H1 (cell line): Measurements from ENCODE around the gene NAA10. TPM values are rescaled to one million over a fixed set of nuclear protein-coding genes. Genes with fewer than 3 reads are reported as not detected.

ENCODE experiments used
- CTCF ChIA-PET: fragments of 300-600 bp; sonication (Branson Sonifier 250); formaldehyde crosslinking; loops from one replicate; lab custom pipeline; 2021; ENCODE audit not compliant: partially characterized antibody; lab: Charles Lee
- POLR2A ChIA-PET: fragments of 300-600 bp; sonication (Branson Sonifier 250); formaldehyde crosslinking; loops from one replicate; lab custom pipeline; 2021; ENCODE audit warnings: inconsistent platforms; ENCODE audit not compliant: partially characterized antibody; lab: Charles Lee
- DNase-seq, 2 experiments: peaks; one replicate each; pipeline versions ENCODE4 v3.0.0 to v3.0.0-alpha.2; 2010 to 2022; ENCODE audit warnings: low spot score in 2 of 2, low read depth in 1 of 2, mixed read lengths in 1 of 2
- FAIRE-seq: peaks from 2 replicates; lab custom pipeline; 2011; peaks lifted over from hg19 to GRCh38; lab: Jason Lieb, UNC
- H2AFZ ChIP-seq: 2 replicates; pipeline ENCODE4 v1.8.1; 2012; ENCODE audit warnings: low read length, inconsistent platforms
- H2AK5ac ChIP-seq: 2 replicates; pipeline ENCODE4 v1.6.1; 2013; ENCODE audit warnings: low read depth, low read length
- H2BK120ac ChIP-seq: replicated peaks from 2 replicates; pipeline ENCODE3; 2013; ENCODE audit warnings: low read depth, low read length, inconsistent platforms
- H2BK12ac ChIP-seq: 2 replicates; pipeline ENCODE4 v1.6.1; 2013; ENCODE audit warnings: low read depth, low read length
- H2BK15ac ChIP-seq: 2 replicates; pipeline ENCODE4 v1.6.1; 2013; ENCODE audit warnings: low read length
- H2BK20ac ChIP-seq: 2 replicates; pipeline ENCODE4 v1.6.1; 2013; ENCODE audit warnings: low read length
- H2BK5ac ChIP-seq: 2 replicates; pipeline ENCODE4 v1.6.1; 2013; ENCODE audit warnings: low read depth, low read length
- H3K14ac ChIP-seq: 2 replicates; pipeline ENCODE4 v1.6.1; 2013; ENCODE audit warnings: inconsistent platforms; ENCODE audit not compliant: insufficient read length
- H3K18ac ChIP-seq: 2 replicates; pipeline ENCODE4 v1.6.1; 2013; ENCODE audit warnings: low read length; ENCODE audit errors: extremely low read depth
- H3K23ac ChIP-seq: 2 replicates; pipeline ENCODE4 v1.6.1; 2013; ENCODE audit warnings: inconsistent platforms; ENCODE audit not compliant: insufficient read length
- H3K23me2 ChIP-seq: 2 replicates; pipeline ENCODE4 v1.6.1; 2013; ENCODE audit warnings: low read depth, low read length
- H3K27ac ChIP-seq: 2 replicates; pipeline ENCODE4 v1.6.1; 2011; ENCODE audit warnings: low read depth, low read length, inconsistent platforms
- H3K27me3 ChIP-seq, 4 experiments: replicated peaks in 1 of 4; 1 replicate in 1 of 4; 2 replicates in 3 of 4; pipeline versions ENCODE4 v1.6.1 to v1.8.1; 2011 to 2013; ENCODE audit warnings: low read length in 3 of 4, mild to moderate bottlenecking in 3 of 4, inconsistent platforms in 2 of 4, mixed read lengths in 2 of 4, moderate library complexity in 1 of 4; ENCODE audit not compliant: control insufficient read depth in 3 of 4, insufficient read depth in 3 of 4; ENCODE audit errors: extremely low read depth in 1 of 4
- H3K36me3 ChIP-seq, 4 experiments: 2 replicates each; pipeline versions ENCODE4 v1.6.1 to v1.8.1; 2011 to 2013; ENCODE audit warnings: mild to moderate bottlenecking in 4 of 4, low read length in 3 of 4, moderate library complexity in 2 of 4, control low read depth in 1 of 4, inconsistent platforms in 1 of 4; ENCODE audit not compliant: insufficient read depth in 4 of 4, control insufficient read depth in 2 of 4
- H3K4ac ChIP-seq: replicated peaks from 2 replicates; pipeline ENCODE3; 2013; ENCODE audit warnings: low read length, low read depth, mixed read lengths, inconsistent platforms; ENCODE audit not compliant: insufficient read length
- H3K4me1 ChIP-seq, 4 experiments: replicated peaks in 1 of 4; 1 replicate in 1 of 4; 2 replicates in 3 of 4; pipeline versions ENCODE4 v1.6.1 to v1.8.1; 2011 to 2013; ENCODE audit warnings: low read length in 3 of 4, inconsistent platforms in 2 of 4, mixed read lengths in 1 of 4; ENCODE audit not compliant: insufficient read depth in 4 of 4, control insufficient read depth in 3 of 4
- H3K4me2 ChIP-seq, 2 experiments: 2 replicates each; pipeline versions ENCODE4 v1.6.1 to v1.8.1; 2011 to 2013; ENCODE audit warnings: low read depth in 2 of 2, low read length in 2 of 2, control low read depth in 1 of 2, inconsistent platforms in 1 of 2, mild to moderate bottlenecking in 1 of 2; ENCODE audit not compliant: insufficient read depth in 1 of 2
- H3K4me3 ChIP-seq, 4 experiments: fragments of 200-600, 300-600 bp in 1 of 4; sonication (generic), shearing (Covaris generic), sonication (Bioruptor Twin) in 1 of 4; 2 replicates each; pipeline versions ENCODE4 v1.5.1 to v1.8.1; 2011 to 2016; ENCODE audit warnings: low read length in 4 of 4, low read depth in 3 of 4, control low read depth in 2 of 4, inconsistent platforms in 2 of 4, mild to moderate bottlenecking in 2 of 4, mixed read lengths in 1 of 4, moderate library complexity in 1 of 4; ENCODE audit not compliant: insufficient read depth in 2 of 4; ENCODE audit errors: extremely low read depth in 1 of 4
- H3K56ac ChIP-seq: replicated peaks from 2 replicates; pipeline ENCODE3; 2013; ENCODE audit warnings: low read depth, mild to moderate bottlenecking, mixed read lengths, low read length, inconsistent platforms; ENCODE audit not compliant: insufficient read length
- H3K79me1 ChIP-seq: 2 replicates; pipeline ENCODE4 v1.6.1; 2013; ENCODE audit warnings: low read depth, low read length, control low read depth
- H3K79me2 ChIP-seq, 2 experiments: 2 replicates each; pipeline versions ENCODE4 v1.6.1 to v1.8.1; 2012 to 2013; ENCODE audit warnings: low read length in 2 of 2, mild to moderate bottlenecking in 2 of 2, inconsistent platforms in 1 of 2; ENCODE audit not compliant: insufficient read depth in 2 of 2, control insufficient read depth in 1 of 2
- H3K9ac ChIP-seq, 4 experiments: replicated peaks in 1 of 4; 1 replicate in 1 of 4; 2 replicates in 3 of 4; pipeline versions ENCODE4 v1.6.1 to v1.8.1; 2011 to 2013; ENCODE audit warnings: low read depth in 3 of 4, low read length in 3 of 4, control low read depth in 2 of 4, mild to moderate bottlenecking in 2 of 4, moderate library complexity in 2 of 4, inconsistent platforms in 1 of 4; ENCODE audit errors: extremely low read depth in 1 of 4
- H3K9me3 ChIP-seq, 2 experiments: 2 replicates each; pipeline versions ENCODE4 v1.6.1 to v1.8.1; 2012 to 2013; ENCODE audit warnings: mild to moderate bottlenecking in 2 of 2, moderate library complexity in 2 of 2, control low read depth in 1 of 2, inconsistent platforms in 1 of 2, low read depth in 1 of 2, low read length in 1 of 2, mixed read lengths in 1 of 2; ENCODE audit not compliant: insufficient read depth in 2 of 2
- H4K20me1 ChIP-seq, 2 experiments: replicated peaks in 1 of 2; 2 replicates each; pipeline versions ENCODE3 to v1.8.1; 2011 to 2013; ENCODE audit warnings: inconsistent platforms in 2 of 2, low read length in 2 of 2, mild to moderate bottlenecking in 1 of 2; ENCODE audit not compliant: insufficient read depth in 2 of 2, control insufficient read depth in 1 of 2
- H4K5ac ChIP-seq: 2 replicates; pipeline ENCODE4 v1.6.1; 2013; ENCODE audit warnings: low read length, low read depth, mixed read lengths, inconsistent platforms; ENCODE audit not compliant: insufficient read length
- H4K8ac ChIP-seq: 2 replicates; pipeline ENCODE4 v1.8.0; 2013; ENCODE audit warnings: mild to moderate bottlenecking, moderate library complexity, low read length, inconsistent platforms; ENCODE audit not compliant: insufficient read depth; ENCODE audit errors: extremely low read depth
- H4K91ac ChIP-seq: replicated peaks from 2 replicates; pipeline ENCODE3; 2013; ENCODE audit warnings: low read length, mixed read lengths, inconsistent platforms; ENCODE audit not compliant: insufficient read length
- CEBPB ChIP-seq: IDR thresholded peaks from 2 replicates; pipeline ENCODE4 v1.6.1; 2012; ENCODE audit warnings: low read depth, low read length
- CHD1 ChIP-seq: IDR thresholded peaks from 2 replicates; pipeline ENCODE4 v1.6.1; 2012; ENCODE audit warnings: low read depth, low read length, improper control_type of control experiment
- EGR1 ChIP-seq: IDR thresholded peaks from 2 replicates; pipeline ENCODE4 v1.6.1; 2011; ENCODE audit warnings: low read depth, low read length, borderline replicate concordance
- HDAC6 ChIP-seq: IDR thresholded peaks from one replicate; pipeline ENCODE4 v1.7.1; 2012; ENCODE audit warnings: low read depth, mild to moderate bottlenecking, inconsistent platforms, low read length, moderate library complexity
- NRF1 ChIP-seq: IDR thresholded peaks from 2 replicates; pipeline ENCODE4 v1.6.1; 2011; ENCODE audit warnings: mild to moderate bottlenecking, low read depth, low read length, improper control_type of control experiment
- RAD21 ChIP-seq, 2 experiments: IDR thresholded peaks in 1 of 2; conservative IDR thresholded peaks in 1 of 2; 2 replicates each; pipeline ENCODE4 v1.6.1; 2011; ENCODE audit warnings: low read depth in 2 of 2, low read length in 2 of 2, improper control_type of control experiment in 1 of 2, inconsistent platforms in 1 of 2, mild to moderate bottlenecking in 1 of 2, moderate library complexity in 1 of 2
- WGBS, 2 experiments: shearing (Covaris generic) in 1 of 2; methylation state at CpG; one replicate each; pipeline versions ENCODE4 v1.1.6 to v1.1.7; 2013 to 2015; ENCODE audit warnings: low lambda C conversion rate in 2 of 2, mixed read lengths in 2 of 2, inconsistent platforms in 1 of 2, low coverage in 1 of 2, missing lambda C conversion rate in 1 of 2; ENCODE audit not compliant: insufficient replicate concordance in 2 of 2, insufficient coverage in 1 of 2, insufficient read length in 1 of 2; ENCODE audit errors: extremely low coverage in 1 of 2, missing lambda C conversion rate in 1 of 2; 5-methylcytosine and 5-hydroxymethylcytosine counted together
- polyA plus RNA-seq, 7 experiments: library from polyadenylated mRNA; depleted of rRNA in 3 of 7; stranded (reverse) in 5 of 7; unstranded in 2 of 7; fragments of >200 nt in 5 of 7; fragments of 200-250 nt in 2 of 7; gene quantifications; 1 replicate in 5 of 7; 2 replicates in 1 of 7; 4 replicates in 1 of 7; pipeline versions ENCODE4 v1.2.1 to v1.2.3, GENCODE V29; 2011 to 2013; ENCODE audit warnings: missing spikeins in 2 of 7, mixed read lengths in 2 of 7
- total RNA-seq: library from RNA; stranded (reverse); fragmentation: NEBNext Ultra II Directional; extraction: Animal tissue kit (Norgen Biotek cat#: 25700); gene quantifications from 2 replicates; pipeline ENCODE4 v1.2.1, GENCODE V29; 2021

The NAA10 gene
- total and polyA plus RNA-seq, 2 of the 8 experiments (the other 6 are each of a cell fraction or from before 2014, with no cell fraction given), result 80.4 to 98.8 TPM

DNA sequence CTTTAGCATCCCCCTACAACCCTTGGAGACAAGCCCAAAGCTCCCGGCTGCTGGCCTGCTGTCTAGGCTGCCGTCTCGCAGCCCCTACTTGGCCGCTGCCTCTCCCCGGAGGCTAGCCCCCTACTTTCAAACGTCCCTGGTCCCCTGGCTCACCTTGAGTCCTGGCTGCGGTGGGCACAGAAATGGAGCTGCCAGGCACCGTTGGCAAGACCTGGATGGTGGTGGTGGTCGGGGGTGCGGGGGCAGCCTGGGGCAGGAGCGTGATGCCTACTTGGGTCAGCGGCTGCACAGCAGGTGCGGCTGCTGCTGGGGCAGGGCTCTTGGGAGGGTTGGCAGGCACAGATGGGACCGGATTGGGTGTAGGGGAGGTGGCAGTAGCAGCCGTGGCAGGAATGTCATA lies 24.8 kb upstream of the NAA10 start:
- no peak overlapping the region for H4K5ac ChIP-seq
- no peaks in the 10 kb centered on the region for H3K23me2 ChIP-seq
- H3K4me2 ChIP-seq, result no peak overlapping the region
- H3K27ac ChIP-seq, result no peak overlapping the region
- H3K56ac ChIP-seq, result no peak overlapping the region
- peaks cover 2 to 9% of the 10 kb centered on the region in 2 experiments for H4K20me1 ChIP-seq
- no peak overlapping the region for H2BK5ac ChIP-seq
- H3K79me1 ChIP-seq, result no peaks in the 10 kb centered on the region; the same call in 1 of the 2 replicates
- no peak overlapping the region for H2BK15ac ChIP-seq
- peaks cover 15 to 90% (median 55%) of the 10 kb centered on the region in 4 experiments for H3K36me3 ChIP-seq
- no peak for DNase-seq
- H2BK120ac ChIP-seq, result no peak overlapping the region
- TF ChIP-seq HDAC6 (no peak), CEBPB (no peak), NRF1 (no peak), RAD21 (IDR thresholded peaks at IDR 0.05 in 1 of 2, conservative IDR thresholded peaks at IDR 0.05 in 1 of 2; ENCODE audit: low read depth in 2 of 2, low read length in 2 of 2) (no peak), EGR1 (no peak), CHD1 (no peak)
- TF ChIP-seq, all 59 proteins: peak for 0
- Histone ChIP-seq H3K14ac (no peak overlapping the region), H2AFZ (no peak overlapping the region), H4K8ac (no peak overlapping the region), H3K4ac (no peak overlapping the region), H2BK12ac (no peak overlapping the region), H3K9me3 (no peaks in the 10 kb centered on the region), H3K4me3 (no peak overlapping the region), H3K23ac (no peak overlapping the region), H2AK5ac (no peak overlapping the region), H3K27me3 (no peaks in the 10 kb centered on the region), H4K91ac (no peak overlapping the region), H3K9ac (no peak overlapping the region), H3K79me2 (peaks cover 0 to 24% of the 10 kb centered on the region in 2 experiments; a peak in 2 of 4 replicates), H3K4me1 (no peaks in the 10 kb centered on the region), H3K18ac (no peak overlapping the region), H2BK20ac (no peak overlapping the region)
- WGBS, 2 experiments, result 98% methylated on average over 8 of the region's 15 CpGs; no CpG with 5 or more reads in 1 of the 2 experiments
- POLR2A ChIA-PET, result interaction anchor here (5.0 kb wide), 1 partner anchor 8 kb away, joined by 26 read pairs; no protein-coding TSS in a partner anchor
- CTCF ChIA-PET, result interaction anchor here (0.5 to 1.8 kb wide), 3 partner anchors 10 to 43 kb away, joined by 3 to 6 read pairs (median 3); no protein-coding TSS in a partner anchor
- no peak for FAIRE-seq
